Keratinocyte (primary cell): ENCODE results near the gene OFD1. TPM values are rescaled to one million over a fixed set of nuclear protein-coding genes. Genes with fewer than 3 reads are reported as not detected.

Experiments
- DNase-seq: peaks from one replicate; pipeline ENCODE4 v3.0.0-alpha.2; 2011; ENCODE audit warnings: low read depth, missing footprints, low spot score
- FAIRE-seq: peaks from 2 replicates; lab custom pipeline; 2011; peaks lifted over from hg19 to GRCh38; lab: Jason Lieb, UNC
- H2AFZ ChIP-seq: 2 replicates; pipeline ENCODE4 v1.6.0; 2012; ENCODE audit warnings: low read length, control low read depth, inconsistent platforms; ENCODE audit not compliant: control insufficient read depth
- H3K27ac ChIP-seq: 2 replicates; pipeline ENCODE4 v1.5.1; 2011; ENCODE audit warnings: low read length; ENCODE audit not compliant: control insufficient read depth, insufficient read depth
- H3K27me3 ChIP-seq: 3 replicates; pipeline ENCODE4 v1.6.0; 2011; ENCODE audit warnings: low read length; ENCODE audit not compliant: control insufficient read depth, insufficient read depth; ENCODE audit errors: extremely low read depth
- H3K36me3 ChIP-seq, 2 experiments: 2 replicates in 1 of 2; 3 replicates in 1 of 2; pipeline ENCODE4 v1.5.1; 2011; ENCODE audit warnings: low read length in 2 of 2, mild to moderate bottlenecking in 1 of 2; ENCODE audit not compliant: control insufficient read depth in 2 of 2, insufficient read depth in 2 of 2; ENCODE audit errors: extremely low read depth in 1 of 2
- H3K4me1 ChIP-seq: 3 replicates; pipeline ENCODE4 v1.5.1; 2011; ENCODE audit warnings: low read length; ENCODE audit not compliant: control insufficient read depth, insufficient read depth; ENCODE audit errors: extremely low read depth
- H3K4me2 ChIP-seq: 3 replicates; pipeline ENCODE4 v1.6.0; 2011; ENCODE audit warnings: low read depth, low read length; ENCODE audit not compliant: control insufficient read depth, insufficient read depth; ENCODE audit errors: extremely low read depth
- H3K4me3 ChIP-seq, 3 experiments: fragments of 200-600 bp in 1 of 3; sonication (generic) in 1 of 3; 2 replicates in 2 of 3; 3 replicates in 1 of 3; pipeline ENCODE4 v1.5.1; 2011 to 2016; ENCODE audit warnings: low read length in 3 of 3, mild to moderate bottlenecking in 3 of 3, control low read depth in 2 of 3, inconsistent platforms in 1 of 3, low read depth in 1 of 3, mixed read lengths in 1 of 3, mixed run types in 1 of 3, moderate library complexity in 1 of 3; ENCODE audit not compliant: control insufficient read depth in 2 of 3, insufficient read depth in 2 of 3; ENCODE audit errors: extremely low read depth in 1 of 3
- H3K79me2 ChIP-seq: 2 replicates; pipeline ENCODE4 v1.6.0; 2012; ENCODE audit warnings: low read length; ENCODE audit not compliant: control insufficient read depth, insufficient read depth
- H3K9ac ChIP-seq: 3 replicates; pipeline ENCODE4 v1.6.0; 2011; ENCODE audit warnings: low read length; ENCODE audit not compliant: control insufficient read depth, insufficient read depth; ENCODE audit errors: extremely low read depth
- H3K9me1 ChIP-seq: 3 replicates; pipeline ENCODE4 v1.6.0; 2011; ENCODE audit warnings: low read length; ENCODE audit not compliant: control insufficient read depth, insufficient read depth; ENCODE audit errors: extremely low read depth
- H3K9me3 ChIP-seq: 2 replicates; pipeline ENCODE4 v1.5.1; 2012; ENCODE audit warnings: low read depth, low read length; ENCODE audit not compliant: control insufficient read depth
- H4K20me1 ChIP-seq: 3 replicates; pipeline ENCODE4 v1.6.0; 2011; ENCODE audit warnings: low read length; ENCODE audit not compliant: control insufficient read depth, insufficient read depth; ENCODE audit errors: extremely low read depth
- CTCF ChIP-seq, 3 experiments: IDR thresholded peaks in 1 of 3; conservative IDR thresholded peaks in 1 of 3; optimal IDR thresholded peaks in 1 of 3; 2 replicates in 2 of 3; 3 replicates in 1 of 3; pipeline versions ENCODE3 to v1.5.1; 2011; ENCODE audit warnings: low read length in 3 of 3, mild to moderate bottlenecking in 3 of 3, moderate library complexity in 2 of 3, control low read depth in 1 of 3, inconsistent platforms in 1 of 3; ENCODE audit not compliant: insufficient read depth in 2 of 3; ENCODE audit errors: extremely low read depth in 1 of 3
- EZH2 ChIP-seq: IDR thresholded peaks from one replicate; pipeline ENCODE4 v1.6.1; 2012; ENCODE audit warnings: inconsistent platforms, mild to moderate bottlenecking, low read length, moderate library complexity
- dilution Hi-C: fragments of 300-500 bp; cut with MboI; formaldehyde crosslinking; loops from one replicate; pipeline ENCODE4 v1.7.0; 2020; ENCODE audit warnings: low sequenced_read_pairs; ENCODE audit not compliant: extremely low pct_ligation_motif_present
- polyA plus RNA-seq, 5 experiments: library from polyadenylated mRNA; depleted of rRNA in 3 of 5; stranded (reverse) in 3 of 5; stranded (forward) in 1 of 5; unstranded in 1 of 5; fragments of >200 nt; gene quantifications; 1 replicate in 1 of 5; 2 replicates in 3 of 5; 3 replicates in 1 of 5; pipeline versions ENCODE4 v1.2.1 to v1.2.3, GENCODE V29; 2011 to 2012; ENCODE audit warnings: missing spikeins in 2 of 5, low read depth in 1 of 5, low replicate concordance in 1 of 5

The OFD1 gene
- polyA plus RNA-seq, 1 donor (not counting 4 experiments of a cell fraction or from before 2014, with no cell fraction given): 18.3 TPM

GRCh38 chrX:13717700-13718472 lies 16.7 kb upstream of the OFD1 start:
- peaks cover 3% of the 10 kb centered on the region for H4K20me1 ChIP-seq
- H2AFZ ChIP-seq: no peak overlapping the region
- peaks cover 20% of the 10 kb centered on the region for H3K79me2 ChIP-seq
- H3K9ac ChIP-seq: no peak overlapping the region
- H3K4me2 ChIP-seq: no peak overlapping the region
- no peak for FAIRE-seq
- no peaks in the 10 kb centered on the region for H3K9me1 ChIP-seq
- no peaks in the 10 kb centered on the region for H3K4me1 ChIP-seq
- TF ChIP-seq EZH2 (no peak), CTCF (optimal IDR thresholded peaks at IDR 0.05 in 1 of 3, IDR thresholded peaks at IDR 0.05 in 1 of 3, conservative IDR thresholded peaks at IDR 0.05 in 1 of 3; ENCODE audit: extremely low read depth in 1 of 3, insufficient read depth in 2 of 3, low read length in 3 of 3) (no peak)
- no peak for DNase-seq
- no peak overlapping the region for H3K4me3 ChIP-seq
- H3K9me3 ChIP-seq: no peaks in the 10 kb centered on the region
- H3K27ac ChIP-seq: no peak overlapping the region
- dilution Hi-C loops: no loop called here
- H3K27me3 ChIP-seq: no peaks in the 10 kb centered on the region
- H3K36me3 ChIP-seq: peaks cover 12% of the 10 kb centered on the region in 2 experiments

GRCh38 chrX:13719192-13719856 lies 15.2 kb upstream of the OFD1 start:
- Histone ChIP-seq H3K27ac (no peak overlapping the region), H3K9ac (no peak overlapping the region), H3K4me1 (no peaks in the 10 kb centered on the region), H3K9me1 (no peaks in the 10 kb centered on the region), H3K4me3 (no peak overlapping the region), H3K27me3 (no peaks in the 10 kb centered on the region), H3K4me2 (no peak overlapping the region), H3K79me2 (peaks cover 32% of the 10 kb centered on the region), H3K36me3 (peaks cover 12% of the 10 kb centered on the region in 2 experiments), H4K20me1 (peaks cover 6% of the 10 kb centered on the region), H2AFZ (no peak overlapping the region), H3K9me3 (no peaks in the 10 kb centered on the region)
- DNase-seq (no peak), FAIRE-seq (no peak)
- TF ChIP-seq CTCF (optimal IDR thresholded peaks at IDR 0.05 in 1 of 3, IDR thresholded peaks at IDR 0.05 in 1 of 3, conservative IDR thresholded peaks at IDR 0.05 in 1 of 3; ENCODE audit: extremely low read depth in 1 of 3, insufficient read depth in 2 of 3, low read length in 3 of 3): no peak
- TF ChIP-seq EZH2: no peak
- dilution Hi-C loops: no loop called here
